ENCODE data around the gene SMIM32.

GRCh38 chr5:136230176-136230575 is 37.2 kb upstream of the SMIM32 start:
- TF ChIP-seq CTCF (conservative IDR thresholded peaks at IDR 0.05) (no peak), ZFX (IDR thresholded peaks at IDR 0.05) (no peak)
